ENCODE data around the gene DCHS2.

Gene DCHS2

GRCh38 chr4:154489558-154490233 lies 1.9 kb downstream of the DCHS2 start:
- DNase-seq (ENCODE audit: low read depth, low spot score) = peak; percentile 3

- DNase-seq (ENCODE audit: low read depth, low spot score) = no peak
Observed at GRCh38 chr4:154487145-154487544, 4.5 kb downstream of the DCHS2 start.

GRCh38 chr4:154485127-154485773 lies 6.3 kb downstream of the DCHS2 start:
- no peak for DNase-seq (ENCODE audit: low read depth, low spot score)

GRCh38 chr4:154478547-154478946 lies 13.1 kb downstream of the DCHS2 start:
- DNase-seq (ENCODE audit: low read depth, low spot score) = no peak

GRCh38 chr4:154478128-154478527 lies 13.5 kb downstream of the DCHS2 start:
- no peak for DNase-seq (ENCODE audit: low read depth, low spot score)

GRCh38 chr4:154476232-154476631 lies 15.4 kb downstream of the DCHS2 start:
- DNase-seq (ENCODE audit: low read depth, low spot score) = no peak

- DNase-seq (ENCODE audit: low read depth, low spot score) = no peak
Observed at GRCh38 chr4:154475820-154476219, 15.8 kb downstream of the DCHS2 start.

- DNase-seq (ENCODE audit: low read depth, low spot score) = no peak
Observed at GRCh38 chr4:154473497-154473896, 18.1 kb downstream of the DCHS2 start.

- no peak for DNase-seq (ENCODE audit: low read depth, low spot score)
Observed at GRCh38 chr4:154472858-154473257, 18.7 kb downstream of the DCHS2 start.

- DNase-seq (ENCODE audit: low read depth, low spot score) = no peak
Observed at GRCh38 chr4:154471526-154472331, 19.9 kb downstream of the DCHS2 start.

- no peak for DNase-seq (ENCODE audit: low read depth, low spot score)
Observed at GRCh38 chr4:154471032-154471431, 20.6 kb downstream of the DCHS2 start.

GRCh38 chr4:154467886-154468285 lies 23.7 kb downstream of the DCHS2 start:
- DNase-seq (ENCODE audit: low read depth, low spot score) = no peak

GRCh38 chr4:154466336-154466735 lies 25.3 kb downstream of the DCHS2 start:
- no peak for DNase-seq (ENCODE audit: low read depth, low spot score)

GRCh38 chr4:154465085-154465484 lies 26.5 kb downstream of the DCHS2 start:
- no peak for DNase-seq (ENCODE audit: low read depth, low spot score)

GRCh38 chr4:154464654-154465053 lies 26.9 kb downstream of the DCHS2 start:
- no peak for DNase-seq (ENCODE audit: low read depth, low spot score)

- DNase-seq (ENCODE audit: low read depth, low spot score) = no peak
Observed at GRCh38 chr4:154462081-154462810, 29.4 kb downstream of the DCHS2 start.

GRCh38 chr4:154457471-154457870 lies 34.1 kb downstream of the DCHS2 start:
- DNase-seq (ENCODE audit: low read depth, low spot score) = no peak

- DNase-seq (ENCODE audit: low read depth, low spot score) = no peak
Observed at GRCh38 chr4:154456889-154457288, 34.7 kb downstream of the DCHS2 start.

GRCh38 chr4:154456240-154456639 lies 35.4 kb downstream of the DCHS2 start:
- no peak for DNase-seq (ENCODE audit: low read depth, low spot score)

GRCh38 chr4:154455111-154455510 lies 36.5 kb downstream of the DCHS2 start:
- no peak for DNase-seq (ENCODE audit: low read depth, low spot score)

GRCh38 chr4:154454710-154455109 lies 36.9 kb downstream of the DCHS2 start:
- DNase-seq (ENCODE audit: low read depth, low spot score) = no peak

- no peak for DNase-seq (ENCODE audit: low read depth, low spot score)
Observed at GRCh38 chr4:154452798-154453346, 38.7 kb downstream of the DCHS2 start.

Measured in ELF-1 (cell line).